GM19351 (cell line): ENCODE measurements around the gene FYTTD1.

ENCODE experiments used
- ATAC-seq: cut with Tn5 transposase; IDR thresholded peaks from one replicate; pipeline ENCODE4 v1.9.1; 2021; ENCODE audit warnings: mild to moderate bottlenecking, moderate library complexity; ENCODE audit not compliant: unreplicated experiment

Gene FYTTD1

DNA sequence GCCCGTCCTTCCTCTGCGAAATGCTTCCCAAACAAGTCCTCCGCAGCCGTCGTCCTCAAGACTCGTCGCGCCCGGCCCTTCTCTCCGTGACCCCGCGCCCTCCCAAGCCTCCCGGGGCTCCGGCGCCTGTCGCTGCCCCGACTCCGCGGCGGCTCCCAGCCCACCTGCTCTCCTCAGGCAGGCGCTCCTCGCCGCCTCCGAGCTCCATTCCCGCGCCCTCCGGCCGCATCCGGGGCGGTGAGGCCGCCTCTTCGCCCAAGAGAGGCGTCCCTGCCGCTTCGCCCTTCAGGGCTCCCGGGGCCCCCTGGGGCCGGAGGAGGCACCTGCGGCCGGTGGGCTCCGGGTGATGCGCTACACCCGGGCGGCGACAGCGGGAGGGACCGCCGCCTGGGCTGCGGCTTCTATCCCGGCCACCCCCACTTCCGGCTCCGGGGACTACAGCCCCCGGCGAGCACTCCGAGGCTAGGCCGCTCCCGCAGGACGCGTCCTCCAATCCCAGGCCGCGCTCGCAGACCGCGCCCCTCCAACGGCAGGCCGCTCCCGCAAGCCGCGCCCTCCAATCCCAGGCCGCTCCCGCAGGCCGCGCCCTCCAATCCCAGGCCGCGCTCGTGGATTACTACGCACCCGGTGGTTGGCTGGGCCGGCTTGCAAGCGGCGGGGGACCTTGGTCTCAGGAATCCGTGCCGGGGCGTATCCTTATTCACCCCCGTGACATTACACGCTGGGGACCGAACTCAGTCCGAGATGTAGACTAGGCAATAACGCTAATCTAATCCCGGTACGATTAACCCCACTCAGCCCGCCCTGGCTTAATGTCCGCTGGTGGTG, 13.0 kb upstream of the FYTTD1 start, which contains the start of gene RUBCN:
RUBCN (minus strand) TSS at position 414 of the 828 bp plus-strand sequence; CDS start at position 229, 185 bp downstream.
- ATAC-seq: peak; percentile 68

GRCh38 chr3:197737319-197737649, 12.4 kb upstream of the FYTTD1 start:
- no peak for ATAC-seq

- no peak for ATAC-seq
These were observed 11.8 kb upstream of the FYTTD1 start for GRCh38 chr3:197737749-197738462.

DNA sequence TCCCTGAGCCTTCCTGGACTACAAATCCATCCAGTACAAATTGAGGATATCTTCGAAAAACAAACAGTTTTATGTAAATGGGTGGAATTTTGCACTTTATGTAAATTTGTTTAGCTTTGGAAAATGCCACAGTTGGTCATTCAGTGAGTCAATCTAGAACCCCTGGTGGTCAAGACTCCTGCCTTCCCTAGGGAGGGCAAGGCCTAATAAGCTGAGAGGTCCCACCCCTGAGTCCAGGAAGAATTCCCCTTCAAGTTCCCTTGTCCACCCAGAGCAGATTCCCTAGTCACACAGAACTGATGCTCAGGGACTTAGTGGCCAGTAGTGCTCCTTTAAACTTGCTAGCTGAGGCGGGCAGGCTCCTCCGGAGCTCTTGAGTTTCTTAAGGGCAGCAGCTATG, 6.9 kb upstream of the FYTTD1 start:
- no peak for ATAC-seq

GRCh38 chr3:197746209-197746608, 3.5 kb upstream of the FYTTD1 start:
- no peak for ATAC-seq

GRCh38 chr3:197746801-197747237, 2.9 kb upstream of the FYTTD1 start:
- ATAC-seq: no peak

DNA sequence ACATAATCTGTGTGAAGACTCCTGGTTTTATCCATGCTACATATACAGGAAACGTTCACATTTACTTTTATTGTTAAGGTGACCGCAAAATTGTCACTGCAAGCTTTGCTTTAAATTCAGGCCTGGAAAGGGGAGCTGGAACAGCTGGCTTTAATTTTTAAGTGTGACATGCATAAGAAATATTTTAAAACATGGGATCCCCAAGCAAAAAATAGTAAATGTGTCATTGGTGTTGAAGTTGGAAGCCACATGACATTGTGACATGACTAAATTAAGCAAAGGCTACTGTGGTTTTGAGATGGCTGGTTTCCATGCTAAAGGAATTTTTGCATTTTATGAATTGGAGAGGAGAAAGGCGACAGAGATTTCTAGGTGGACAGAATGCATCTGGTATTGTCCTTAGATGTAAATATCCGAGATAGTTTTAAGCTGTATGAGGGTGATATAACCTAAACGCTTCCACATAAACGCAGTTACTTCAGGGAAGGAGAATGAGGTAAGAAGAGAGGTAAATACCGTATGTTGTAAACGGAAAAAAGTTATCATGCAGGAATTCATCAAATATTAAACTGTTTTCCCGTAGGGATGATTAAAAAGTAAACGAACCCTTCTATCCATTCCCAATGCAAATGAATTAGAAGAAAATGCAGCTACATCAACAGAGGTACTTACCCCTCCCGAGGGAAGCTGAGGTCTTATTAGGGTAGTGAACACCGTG, 927 bp upstream of the FYTTD1 start:
- ATAC-seq: no peak

DNA sequence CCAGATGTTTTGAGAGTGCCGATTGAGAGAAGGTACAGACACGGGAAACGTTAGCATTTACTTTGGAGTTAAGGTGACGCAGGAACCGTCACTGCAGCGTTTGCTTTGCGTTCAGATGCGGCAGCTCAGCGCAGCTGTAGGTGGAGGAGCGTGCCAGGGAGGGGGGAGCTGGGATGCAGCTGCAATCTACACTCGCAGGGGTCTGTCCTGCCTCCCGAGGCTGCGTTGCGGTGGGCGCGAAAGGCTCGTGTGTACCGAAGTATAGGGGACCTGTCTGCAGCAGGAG, 425 bp upstream of the FYTTD1 start:
- peak; percentile 36 for ATAC-seq

- peak; percentile 41 for ATAC-seq
These were observed 731 bp downstream of the FYTTD1 start for GRCh38 chr3:197750396-197750831.

DNA sequence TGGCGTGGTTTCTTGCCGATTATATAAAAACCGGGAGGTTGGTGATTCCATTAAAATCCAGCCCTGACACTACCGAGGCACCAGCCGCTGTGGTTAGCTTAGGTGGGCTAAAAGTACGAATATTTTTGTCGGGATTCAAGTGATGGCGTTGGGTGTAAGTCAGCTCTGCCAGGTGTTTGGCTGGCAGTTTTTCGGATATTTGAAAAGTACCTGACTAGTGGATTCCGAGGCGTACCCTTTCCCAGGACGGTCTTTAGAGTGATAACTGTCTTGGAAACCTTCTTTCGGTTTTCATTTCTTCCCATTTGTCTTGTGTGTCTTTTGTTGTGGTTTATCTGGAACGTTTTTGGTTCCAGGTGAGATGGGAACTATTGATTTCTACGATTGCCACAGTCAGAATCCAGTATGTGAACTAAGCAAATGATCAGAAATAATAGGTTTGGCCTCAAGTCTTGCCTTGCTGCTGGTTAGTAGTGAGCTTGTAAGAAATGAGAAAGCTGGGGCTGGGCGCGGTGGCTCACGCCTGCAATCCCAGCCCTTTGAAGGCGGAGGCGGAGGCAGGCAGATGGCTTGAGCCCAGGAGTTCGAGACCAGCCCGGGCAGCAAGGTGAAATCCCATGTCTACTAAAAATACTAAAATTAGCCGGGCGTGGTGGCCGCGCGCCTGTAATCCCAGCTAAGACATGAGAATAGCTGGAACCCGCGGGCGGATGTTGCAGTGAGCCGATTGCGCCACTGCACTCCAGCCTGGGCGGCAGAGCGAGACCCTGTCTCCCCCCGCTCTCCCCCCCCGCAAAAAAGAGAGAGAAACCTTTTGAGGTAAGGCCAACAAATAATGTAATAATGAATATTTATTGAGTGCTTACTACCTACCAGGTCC, 1.4 kb downstream of the FYTTD1 start:
- ATAC-seq: no peak

DNA sequence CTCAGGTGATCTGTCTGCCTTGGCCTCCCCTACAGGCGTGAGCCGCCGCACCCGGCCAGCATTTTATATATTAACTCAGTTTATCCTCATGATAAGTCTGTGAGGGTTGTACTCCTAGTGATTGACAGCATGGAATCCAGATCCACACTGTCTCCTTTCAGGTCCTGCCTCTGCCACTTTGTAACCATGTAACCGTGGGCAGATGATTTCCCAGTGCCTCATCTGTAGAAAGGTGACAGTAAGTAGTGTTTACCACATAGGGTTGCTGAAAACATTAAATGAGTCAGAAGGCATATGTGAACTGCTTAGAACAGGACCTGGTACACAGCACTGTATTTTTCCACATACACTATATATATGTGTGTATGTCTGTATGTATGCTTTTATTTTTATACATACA, 2.4 kb downstream of the FYTTD1 start:
- ATAC-seq: no peak

DNA sequence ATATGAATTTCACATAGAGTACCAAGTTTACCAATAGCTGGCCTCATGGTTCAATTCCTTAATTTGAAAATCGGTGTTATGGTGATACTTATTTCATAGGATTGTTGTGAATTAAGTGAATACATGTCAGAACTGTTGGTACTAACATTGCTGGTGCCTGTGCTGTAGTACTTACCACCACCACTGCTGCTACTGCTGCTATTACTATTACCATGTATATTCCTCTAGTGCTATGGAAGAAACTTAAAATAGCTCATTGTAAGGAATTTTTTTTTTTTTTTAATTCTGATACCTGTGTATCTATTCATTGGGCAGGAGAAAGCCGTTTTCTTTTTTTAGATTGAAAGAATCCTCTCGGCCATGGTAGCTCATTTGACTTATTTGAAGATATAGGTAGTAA, 3.6 kb downstream of the FYTTD1 start:
- no peak for ATAC-seq

DNA sequence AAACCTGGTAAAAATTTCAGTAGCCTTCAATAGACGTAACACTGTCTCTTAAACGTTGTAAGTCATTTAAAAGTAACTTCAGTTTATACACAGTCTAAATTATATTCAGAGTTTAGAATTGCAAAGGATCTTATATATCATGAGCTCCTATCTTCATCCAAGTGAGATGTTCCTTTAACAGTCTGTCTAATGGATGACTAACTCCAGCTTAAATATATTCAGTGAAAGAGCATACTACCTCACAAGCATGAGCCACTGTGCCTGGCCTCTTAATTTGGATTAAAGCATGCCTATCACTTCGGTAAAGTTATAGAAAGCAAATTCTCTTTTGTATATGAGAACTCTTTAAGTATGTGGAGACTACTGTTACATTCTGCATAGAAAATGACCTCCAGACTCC, 7.0 kb downstream of the FYTTD1 start:
- ATAC-seq: no peak

GRCh38 chr3:197758512-197758911, 8.8 kb downstream of the FYTTD1 start:
- no peak for ATAC-seq

DNA sequence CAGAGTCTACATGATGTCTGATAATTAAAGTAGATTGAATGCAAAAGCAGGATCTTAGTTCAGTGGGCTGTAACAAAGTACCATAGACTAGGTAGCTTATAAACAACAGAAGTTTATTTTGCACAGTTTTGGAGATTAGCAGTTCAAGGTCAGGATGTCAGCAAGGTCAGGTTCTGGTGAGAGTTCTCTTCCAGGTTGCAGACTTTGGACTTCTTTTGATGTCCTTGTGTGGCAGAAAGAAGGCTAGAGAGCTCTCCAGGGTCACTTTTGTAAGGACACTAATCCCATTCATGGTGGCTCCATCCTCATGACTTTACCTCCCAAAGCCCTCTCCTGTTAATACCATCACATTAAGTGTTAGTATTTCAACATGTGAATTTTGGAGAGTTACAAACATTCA, 12.1 kb downstream of the FYTTD1 start:
- ATAC-seq: no peak

DNA sequence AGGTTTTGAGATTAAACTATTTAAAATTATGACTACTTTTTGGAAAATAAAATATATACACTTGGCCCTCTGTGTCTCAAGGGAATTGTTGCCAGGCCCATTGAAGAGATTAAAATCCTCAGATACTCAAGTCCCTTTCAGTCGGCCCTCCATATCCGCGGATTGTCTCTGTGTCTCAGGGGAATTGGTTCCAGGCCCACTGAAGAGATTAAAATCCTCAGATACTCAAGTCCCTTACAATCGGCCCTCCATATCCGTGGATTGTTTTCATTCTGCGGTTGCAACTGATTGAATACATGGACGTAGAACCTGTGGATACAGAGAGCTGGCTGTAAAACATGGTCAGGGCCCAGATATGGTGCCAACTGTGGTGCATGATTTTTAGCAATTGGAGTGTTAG, 25.6 kb downstream of the FYTTD1 start:
- no peak for ATAC-seq

DNA sequence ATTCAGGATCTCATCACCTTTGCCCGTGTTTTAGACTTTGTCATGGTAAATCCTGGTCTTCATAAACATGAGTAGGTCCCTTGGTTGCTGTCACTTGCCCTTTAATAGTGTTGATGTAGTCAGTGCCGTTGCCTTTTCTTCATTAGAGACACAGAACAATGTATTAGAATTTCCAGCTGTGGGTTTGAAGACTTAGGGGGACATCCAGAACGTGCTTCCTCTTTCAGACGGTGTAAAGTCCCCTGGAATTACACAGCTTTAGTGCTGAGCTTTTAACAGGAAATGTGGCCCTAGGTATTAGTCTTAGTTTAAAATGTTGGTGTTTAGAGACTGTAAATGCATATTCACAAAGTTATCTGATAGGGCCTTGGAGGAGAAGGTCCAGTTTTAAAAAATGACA, 32.5 kb downstream of the FYTTD1 start:
- ATAC-seq: peak; percentile 45

DNA sequence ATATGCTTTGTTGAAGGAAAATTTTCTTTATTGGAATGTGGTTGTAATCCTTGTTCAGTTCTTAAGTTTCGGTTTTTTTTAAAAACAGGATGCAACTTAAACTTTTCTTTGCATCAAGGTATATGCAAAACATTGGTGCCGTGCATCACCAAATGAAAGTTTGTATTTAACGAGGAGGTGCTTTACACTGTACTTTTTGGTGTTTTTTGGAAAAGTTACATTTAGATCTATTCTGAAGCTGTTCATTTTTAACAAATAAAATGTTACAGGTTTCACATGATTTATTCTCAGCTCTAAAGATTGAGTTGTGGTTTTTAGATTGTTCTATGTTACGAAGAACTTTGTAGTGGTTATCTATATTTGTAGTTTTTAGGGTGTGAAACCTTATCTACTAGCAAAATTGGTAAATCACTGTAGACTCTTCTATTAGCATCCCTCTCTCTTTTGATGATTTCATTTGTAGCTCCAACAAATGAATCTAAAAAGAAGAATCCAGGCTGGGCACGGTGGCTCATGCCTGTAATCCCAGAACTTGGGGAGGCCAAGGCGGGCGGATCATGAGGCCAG, 34.4 kb downstream of the FYTTD1 start:
- ATAC-seq: no peak

- no peak for ATAC-seq
These were observed 37.7 kb downstream of the FYTTD1 start for GRCh38 chr3:197787412-197787811.

DNA sequence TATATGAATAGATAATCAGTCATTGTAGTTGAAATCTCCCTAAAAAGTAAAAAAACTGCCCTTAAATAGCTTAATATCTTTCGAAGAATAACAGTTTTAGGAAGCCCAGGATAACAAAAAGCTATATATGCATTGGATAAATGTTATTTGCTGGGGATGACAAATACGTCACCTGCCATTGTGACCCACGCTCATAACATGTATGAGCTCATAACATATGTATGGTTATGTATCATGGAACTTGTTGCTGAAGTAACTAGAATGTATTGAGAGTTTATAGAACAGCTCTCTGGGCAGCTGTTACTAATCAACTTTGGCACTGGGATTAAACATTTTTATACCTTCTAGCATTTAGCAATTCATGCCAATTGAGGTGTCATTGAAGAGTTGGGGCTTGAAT, 39.6 kb downstream of the FYTTD1 start:
- no peak for ATAC-seq

- no peak for ATAC-seq
These were observed 40.4 kb downstream of the FYTTD1 start for GRCh38 chr3:197790033-197790432.
